ENCODE data around the gene ST8SIA1.

Gene ST8SIA1

GRCh38 chr12:22310275-22310674 lies 24.2 kb downstream of the ST8SIA1 start:
- Histone ChIP-seq H3K27me3 (ENCODE audit: insufficient read depth, poor library complexity, severe bottlenecking) (no peaks in the 10 kb centered on the region), H3K4me3 (replicated peaks; ENCODE audit: insufficient read depth, low read length) (no peak overlapping the region), H3K27ac (replicated peaks) (no peak overlapping the region)
- TF ChIP-seq POLR2AphosphoS5 (IDR thresholded peaks at IDR 0.05; ENCODE audit: low read depth) (no peak), GABPA (IDR thresholded peaks at IDR 0.05; ENCODE audit: low read depth) (no peak), SPI1 (IDR thresholded peaks at IDR 0.05; ENCODE audit: borderline replicate concordance, low read depth) (no peak), REST (IDR thresholded peaks at IDR 0.05; ENCODE audit: insufficient replicate concordance, low read depth) (no peak), CTCF (IDR thresholded peaks at IDR 0.05; ENCODE audit: insufficient read depth, low read length) (no peak)
- DNase-seq (ENCODE audit: low read depth in 1 of 2, low spot score in 1 of 2), result no peak

- Histone ChIP-seq H3K4me3 (replicated peaks; ENCODE audit: insufficient read depth, low read length) (no peak overlapping the region), H3K27ac (replicated peaks) (no peak overlapping the region), H3K27me3 (ENCODE audit: insufficient read depth, poor library complexity, severe bottlenecking) (no peaks in the 10 kb centered on the region)
- no peak for TF ChIP-seq GABPA (IDR thresholded peaks at IDR 0.05; ENCODE audit: low read depth)
- no peak for TF ChIP-seq POLR2AphosphoS5 (IDR thresholded peaks at IDR 0.05; ENCODE audit: low read depth)
- no peak for TF ChIP-seq CTCF (IDR thresholded peaks at IDR 0.05; ENCODE audit: insufficient read depth, low read length)
- DNase-seq (ENCODE audit: low read depth in 1 of 2, low spot score in 1 of 2), result no peak
These were observed 26.7 kb downstream of the ST8SIA1 start for GRCh38 chr12:22307811-22308210.

GRCh38 chr12:22306311-22306710 lies 28.2 kb downstream of the ST8SIA1 start:
- Histone ChIP-seq H3K27me3 (ENCODE audit: insufficient read depth, poor library complexity, severe bottlenecking) (no peaks in the 10 kb centered on the region), H3K27ac (replicated peaks) (no peak overlapping the region), H3K4me3 (replicated peaks; ENCODE audit: insufficient read depth, low read length) (no peak overlapping the region)
- no peak for DNase-seq (ENCODE audit: low read depth in 1 of 2, low spot score in 1 of 2)
- TF ChIP-seq REST (IDR thresholded peaks at IDR 0.05; ENCODE audit: insufficient replicate concordance, low read depth), result no peak
- no peak for TF ChIP-seq GABPA (IDR thresholded peaks at IDR 0.05; ENCODE audit: low read depth)
- TF ChIP-seq SPI1 (IDR thresholded peaks at IDR 0.05; ENCODE audit: borderline replicate concordance, low read depth), result no peak
- no peak for TF ChIP-seq POLR2AphosphoS5 (IDR thresholded peaks at IDR 0.05; ENCODE audit: low read depth)
- TF ChIP-seq CTCF (IDR thresholded peaks at IDR 0.05; ENCODE audit: insufficient read depth, low read length), result no peak

GRCh38 chr12:22304341-22304740 lies 30.2 kb downstream of the ST8SIA1 start:
- Histone ChIP-seq H3K4me3 (replicated peaks; ENCODE audit: insufficient read depth, low read length) (no peak overlapping the region), H3K27me3 (ENCODE audit: insufficient read depth, poor library complexity, severe bottlenecking) (no peaks in the 10 kb centered on the region), H3K27ac (replicated peaks) (no peak overlapping the region)
- DNase-seq (ENCODE audit: low read depth in 1 of 2, low spot score in 1 of 2), result no peak
- TF ChIP-seq POLR2AphosphoS5 (IDR thresholded peaks at IDR 0.05; ENCODE audit: low read depth) (no peak), CTCF (IDR thresholded peaks at IDR 0.05; ENCODE audit: insufficient read depth, low read length) (no peak), REST (IDR thresholded peaks at IDR 0.05; ENCODE audit: insufficient replicate concordance, low read depth) (no peak)

All from HL-60 (cell line).